Gastroesophageal sphincter (tissue), 4 donors: ENCODE data around the gene HRH1. TPM values are rescaled to one million over a fixed set of nuclear protein-coding genes. Genes with fewer than 3 reads are reported as not detected.
"Not testable (repeated sequence)": the region's sequence is repeated elsewhere in the genome, so short reads cannot be mapped to it uniquely, and the experiment has no call there.

ENCODE experiments used
- ATAC-seq: fragments of 150-250 bp; one replicate; pipeline ENCODE4 v1.9.1; 2016; ENCODE audit warnings: mild to moderate bottlenecking, moderate library complexity
- H3K27ac ChIP-seq, 4 donors: fragments of 200-600 bp; sonication (generic) in 3 of 4; 1 replicate in 3 of 4; 2 replicates in 1 of 4; pipeline ENCODE4 v1.5.1; 2016 to 2019
- H3K27me3 ChIP-seq: fragments of 200-600 bp; sonication (generic); one replicate; pipeline ENCODE4 v1.5.1; 2019
- H3K36me3 ChIP-seq, 2 donors: fragments of 200-600 bp; sonication (generic); one replicate each; pipeline ENCODE4 v1.5.1; 2019; ENCODE audit warnings: control low read depth in 1 of 2
- H3K4me1 ChIP-seq, 3 donors: fragments of 200-600 bp; sonication (generic); 1 replicate in 2 of 3; 2 replicates in 1 of 3; pipeline ENCODE4 v1.5.1; 2016 to 2019; ENCODE audit warnings: control low read depth in 2 of 3
- H3K4me3 ChIP-seq, 2 donors: fragments of 200-600 bp; sonication (generic); one replicate each; pipeline ENCODE4 v1.5.1; 2019; ENCODE audit warnings: mild to moderate bottlenecking in 1 of 2, moderate library complexity in 1 of 2
- H3K9me3 ChIP-seq, 3 donors: fragments of 200-600 bp; sonication (generic); one replicate each; pipeline ENCODE4 v1.5.1; 2017 to 2019; ENCODE audit warnings: control low read depth in 2 of 3
- EP300 ChIP-seq: sonication (generic); formaldehyde crosslinking; IDR thresholded peaks from one replicate; pipeline ENCODE4 v1.6.1; 2017; ENCODE audit warnings: antibody characterized with exemption, mild to moderate bottlenecking
- POLR2A ChIP-seq, 2 donors: fragments of 450-650 bp; IDR thresholded peaks; one replicate each; pipeline ENCODE4 v1.6.1; 2017; ENCODE audit warnings: antibody characterized with exemption in 2 of 2, mild to moderate bottlenecking in 2 of 2, moderate library complexity in 1 of 2
- POLR2AphosphoS5 ChIP-seq: sonication (generic); formaldehyde crosslinking; IDR thresholded peaks from one replicate; pipeline ENCODE4 v1.6.1; 2017; ENCODE audit warnings: antibody characterized with exemption
- WGBS, 2 donors: methylation state at CpG; one replicate each; pipeline ENCODE4 v1.1.5; 2018; ENCODE audit warnings: low coverage in 1 of 2; 5-methylcytosine and 5-hydroxymethylcytosine counted together
- total RNA-seq, 4 donors: library from RNA; depleted of rRNA; stranded (reverse); fragments of >200 nt; gene quantifications; one replicate each; pipeline ENCODE4 v1.1.0, GENCODE V29; 2016
- TF ChIP-seq, protein P1 (sequence below), 4 experiments: fragments of 200-600 bp in 2 of 4; fragments of 450-650 bp in 2 of 4; sonication (generic) in 1 of 4; IDR thresholded peaks; one replicate each; pipeline ENCODE4 v1.5.1; 2017 to 2019; ENCODE audit warnings: antibody characterized with exemption in 4 of 4, mild to moderate bottlenecking in 2 of 4, moderate library complexity in 2 of 4

The HRH1 gene
- total RNA-seq, 4 donors from 2014 or later: 1.6 to 14.4 (median 7.8) TPM

DNA sequence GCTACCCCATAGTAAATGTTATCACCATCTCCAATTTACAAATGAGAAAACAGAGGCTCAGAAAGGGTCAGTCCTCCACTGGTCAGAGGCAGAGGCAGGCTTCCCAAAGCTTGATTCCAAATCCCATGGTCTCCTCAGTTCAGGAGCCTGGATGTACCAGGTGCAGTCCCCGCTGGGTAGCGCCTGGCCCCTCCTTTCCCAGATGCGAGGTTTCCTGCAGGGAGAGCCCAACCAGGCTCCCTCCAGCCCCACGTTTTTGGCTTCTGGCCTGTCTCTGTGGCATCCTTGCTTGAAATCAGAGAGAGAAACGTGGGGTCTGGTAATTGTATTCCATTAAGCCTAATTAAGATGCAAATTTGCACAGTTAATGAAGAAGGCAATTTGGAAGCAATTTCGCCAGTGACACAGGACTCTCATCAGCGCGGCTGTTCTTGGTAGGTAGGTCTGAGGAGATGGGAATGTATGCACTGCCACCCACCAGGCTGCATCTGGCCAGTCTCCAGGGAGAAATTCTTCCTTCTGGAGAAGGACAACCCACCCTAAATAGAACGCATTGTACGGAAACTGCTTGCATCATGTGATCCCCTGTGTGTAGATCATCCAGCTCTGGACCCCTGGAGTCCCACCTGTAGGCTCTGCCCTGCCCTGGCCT, 50.5 kb downstream of the HRH1 start:
- H3K4me3 ChIP-seq: no peak overlapping the region
- no peak for ATAC-seq
- WGBS, 2 donors: 35 to 50% methylated on average over 2 to 5 of the region's 10 CpGs
- H3K9me3 ChIP-seq: no peaks in the 10 kb centered on the region
- H3K27ac ChIP-seq: peak overlapping the region in 1 of 4 donors; percentile 2
- H3K36me3 ChIP-seq: no peaks in the 10 kb centered on the region
- no peaks in the 10 kb centered on the region for H3K27me3 ChIP-seq
- peaks cover 0 to 9% (median 0%) of the 10 kb centered on the region in 3 donors for H3K4me1 ChIP-seq
- no peak for TF ChIP-seq EP300

- not testable (repeated sequence) for H3K4me3 ChIP-seq, H3K4me1 ChIP-seq, ATAC-seq, H3K27ac ChIP-seq, H3K9me3 ChIP-seq, H3K36me3 ChIP-seq, H3K27me3 ChIP-seq
- TF ChIP-seq, protein P1, sequence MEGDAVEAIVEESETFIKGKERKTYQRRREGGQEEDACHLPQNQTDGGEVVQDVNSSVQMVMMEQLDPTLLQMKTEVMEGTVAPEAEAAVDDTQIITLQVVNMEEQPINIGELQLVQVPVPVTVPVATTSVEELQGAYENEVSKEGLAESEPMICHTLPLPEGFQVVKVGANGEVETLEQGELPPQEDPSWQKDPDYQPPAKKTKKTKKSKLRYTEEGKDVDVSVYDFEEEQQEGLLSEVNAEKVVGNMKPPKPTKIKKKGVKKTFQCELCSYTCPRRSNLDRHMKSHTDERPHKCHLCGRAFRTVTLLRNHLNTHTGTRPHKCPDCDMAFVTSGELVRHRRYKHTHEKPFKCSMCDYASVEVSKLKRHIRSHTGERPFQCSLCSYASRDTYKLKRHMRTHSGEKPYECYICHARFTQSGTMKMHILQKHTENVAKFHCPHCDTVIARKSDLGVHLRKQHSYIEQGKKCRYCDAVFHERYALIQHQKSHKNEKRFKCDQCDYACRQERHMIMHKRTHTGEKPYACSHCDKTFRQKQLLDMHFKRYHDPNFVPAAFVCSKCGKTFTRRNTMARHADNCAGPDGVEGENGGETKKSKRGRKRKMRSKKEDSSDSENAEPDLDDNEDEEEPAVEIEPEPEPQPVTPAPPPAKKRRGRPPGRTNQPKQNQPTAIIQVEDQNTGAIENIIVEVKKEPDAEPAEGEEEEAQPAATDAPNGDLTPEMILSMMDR (IDR thresholded peaks at IDR 0.05): peak in 2 of 4 experiments; percentile 23 to 36
- WGBS, 2 donors: 90 to 95% methylated on average over 5 of the region's 14 CpGs
These were observed 51.6 kb downstream of the HRH1 start for GRCh38 chr3:11205881-11206280.

- Histone ChIP-seq H3K4me3 (no peak overlapping the region), H3K27me3 (no peaks in the 10 kb centered on the region), H3K27ac (no peak overlapping the region), H3K4me1 (peaks cover 0 to 7% (median 0%) of the 10 kb centered on the region in 3 donors), H3K36me3 (no peaks in the 10 kb centered on the region), H3K9me3 (no peaks in the 10 kb centered on the region)
- no peak for ATAC-seq
- 95 to 100% methylated on average over 2 to 8 of the region's 8 CpGs for WGBS, 2 donors
- TF ChIP-seq POLR2A (IDR thresholded peaks at IDR 0.05): no peak
- no peak for TF ChIP-seq EP300
- no peak for TF ChIP-seq POLR2AphosphoS5
- TF ChIP-seq, protein P1 (IDR thresholded peaks at IDR 0.05): no peak
These were observed 52.0 kb downstream of the HRH1 start for GRCh38 chr3:11206316-11206715.

DNA sequence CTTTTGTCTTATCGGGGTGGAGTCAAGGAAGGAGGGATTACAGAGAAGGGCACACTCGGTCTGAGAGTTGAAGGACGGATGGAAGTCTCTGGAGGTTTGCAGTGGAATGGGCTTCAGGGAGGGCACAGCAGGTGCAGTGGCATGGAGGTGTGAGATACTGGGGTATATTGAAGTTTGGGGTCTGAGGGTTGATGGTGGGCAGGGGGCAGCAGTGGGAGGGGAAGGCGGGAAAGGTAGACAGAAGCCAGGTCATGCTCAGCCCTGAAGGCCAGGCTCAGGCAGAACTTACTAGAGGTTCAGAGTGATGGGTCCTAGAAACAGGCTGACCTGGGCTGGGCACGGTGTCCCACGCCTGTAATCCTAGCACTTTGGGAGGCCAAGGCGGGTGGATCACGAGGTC, 52.7 kb downstream of the HRH1 start:
- H3K36me3 ChIP-seq: no peaks in the 10 kb centered on the region
- H3K27me3 ChIP-seq: no peaks in the 10 kb centered on the region
- 92 to 97% methylated on average over 2 to 8 of the region's 8 CpGs for WGBS, 2 donors
- H3K9me3 ChIP-seq: no peaks in the 10 kb centered on the region
- no peak overlapping the region for H3K4me3 ChIP-seq
- TF ChIP-seq POLR2A (IDR thresholded peaks at IDR 0.05) (no peak), EP300 (no peak), POLR2AphosphoS5 (no peak)
- TF ChIP-seq, protein P1 (IDR thresholded peaks at IDR 0.05): no peak
- H3K27ac ChIP-seq: no peak overlapping the region
- peaks cover 0 to 14% (median 4%) of the 10 kb centered on the region in 3 donors for H3K4me1 ChIP-seq
- no peak for ATAC-seq

GRCh38 chr3:11211531-11212298, 57.4 kb downstream of the HRH1 start:
- Histone ChIP-seq H3K9me3 (no peaks in the 10 kb centered on the region), H3K4me1 (peaks cover 0 to 15% (median 5%) of the 10 kb centered on the region in 3 donors), H3K27ac (peak overlapping the region in 1 of 4 donors; percentile 2), H3K4me3 (no peak overlapping the region), H3K27me3 (no peaks in the 10 kb centered on the region), H3K36me3 (no peaks in the 10 kb centered on the region)
- 46 to 84% methylated on average over 4 to 6 of the region's 9 CpGs for WGBS, 2 donors
- no peak for TF ChIP-seq POLR2A (IDR thresholded peaks at IDR 0.05)
- TF ChIP-seq, protein P1 (IDR thresholded peaks at IDR 0.05): peak in 2 of 4 experiments; percentile 15 to 18
- TF ChIP-seq POLR2AphosphoS5: peak; percentile 17
- ATAC-seq: peak; percentile 32
